H9 (cell line): ENCODE data around the gene DCAF8. TPM values are rescaled to one million over a fixed set of nuclear protein-coding genes. Genes with fewer than 3 reads are reported as not detected.
A peak's percentile ranks its signal among the peaks of the same experiment; 100 is the strongest.

Source experiments
- DNase-seq: peaks from one replicate; pipeline ENCODE4 v3.0.0-alpha.2; 2017
- H2AFZ ChIP-seq: one replicate; pipeline ENCODE4 v1.6.1; 2013; ENCODE audit warnings: mild to moderate bottlenecking, low read length, control low read depth, moderate library complexity
- H2AK5ac ChIP-seq: 2 replicates; pipeline ENCODE4 v1.6.1; 2013; ENCODE audit warnings: low read length, control low read depth, mixed read lengths; ENCODE audit not compliant: insufficient read length
- H2BK120ac ChIP-seq: one replicate; pipeline ENCODE4 v1.6.1; 2013; ENCODE audit warnings: low read depth, mild to moderate bottlenecking, low read length, control low read depth, inconsistent platforms; ENCODE audit not compliant: poor library complexity, severe bottlenecking
- H2BK12ac ChIP-seq: 2 replicates; pipeline ENCODE4 v1.6.1; 2013; ENCODE audit warnings: low read length, control low read depth, mixed read lengths, low read depth; ENCODE audit not compliant: insufficient read length
- H2BK15ac ChIP-seq: 2 replicates; pipeline ENCODE4 v1.6.1; 2013; ENCODE audit warnings: low read depth, low read length, control low read depth
- H2BK20ac ChIP-seq: one replicate; pipeline ENCODE4 v1.6.1; 2013; ENCODE audit warnings: low read depth, mild to moderate bottlenecking, low read length, control low read depth, inconsistent platforms; ENCODE audit not compliant: poor library complexity, severe bottlenecking
- H2BK5ac ChIP-seq: 2 replicates; pipeline ENCODE4 v1.6.1; 2013; ENCODE audit warnings: low read length, control low read depth, mixed read lengths; ENCODE audit not compliant: insufficient read length
- H3K14ac ChIP-seq: 2 replicates; pipeline ENCODE4 v1.6.1; 2013; ENCODE audit warnings: low read length, control low read depth; ENCODE audit not compliant: insufficient read depth
- H3K18ac ChIP-seq: 2 replicates; pipeline ENCODE4 v1.6.1; 2013; ENCODE audit warnings: low read depth, mild to moderate bottlenecking, mixed read lengths, low read length, control low read depth; ENCODE audit not compliant: insufficient read length
- H3K23ac ChIP-seq: 2 replicates; pipeline ENCODE4 v1.6.1; 2013; ENCODE audit warnings: low read length, control low read depth, mixed read lengths, low read depth; ENCODE audit not compliant: insufficient read length
- H3K23me2 ChIP-seq: 2 replicates; pipeline ENCODE4 v1.6.1; 2013; ENCODE audit warnings: low read depth, mild to moderate bottlenecking, mixed read lengths, low read length, control low read depth; ENCODE audit not compliant: insufficient read length, poor library complexity, severe bottlenecking
- H3K27ac ChIP-seq: 2 replicates; pipeline ENCODE4 v1.5.1; 2013; ENCODE audit warnings: low read length, control low read depth, mixed read lengths, low read depth; ENCODE audit not compliant: insufficient read length
- H3K27me3 ChIP-seq: 2 replicates; pipeline ENCODE4 v1.6.1; 2013; ENCODE audit warnings: low read length, control low read depth, inconsistent platforms; ENCODE audit not compliant: insufficient read depth
- H3K4ac ChIP-seq: 2 replicates; pipeline ENCODE4 v1.6.1; 2013; ENCODE audit warnings: low read depth, mild to moderate bottlenecking, control low read depth, inconsistent platforms, low read length, moderate library complexity
- H3K4me1 ChIP-seq: 2 replicates; pipeline ENCODE4 v1.6.1; 2013; ENCODE audit warnings: low read length, control low read depth, inconsistent platforms; ENCODE audit not compliant: insufficient read depth
- H3K4me2 ChIP-seq: 2 replicates; pipeline ENCODE4 v1.6.1; 2013; ENCODE audit warnings: low read length, control low read depth, mixed read lengths; ENCODE audit not compliant: insufficient read length, insufficient read depth
- H3K56ac ChIP-seq: 2 replicates; pipeline ENCODE4 v1.6.1; 2013; ENCODE audit warnings: low read depth, mild to moderate bottlenecking, mixed read lengths, low read length, control low read depth; ENCODE audit not compliant: insufficient read length
- H3K79me1 ChIP-seq: 2 replicates; pipeline ENCODE4 v1.6.1; 2013; ENCODE audit warnings: low read depth, mild to moderate bottlenecking, moderate library complexity, low read length, control low read depth, inconsistent platforms; ENCODE audit not compliant: insufficient read depth, poor library complexity, severe bottlenecking
- H3K79me2 ChIP-seq: 2 replicates; pipeline ENCODE4 v1.6.1; 2013; ENCODE audit warnings: low read length, control low read depth, inconsistent platforms; ENCODE audit not compliant: insufficient read depth
- H3K9ac ChIP-seq: 2 replicates; pipeline ENCODE4 v1.6.1; 2013; ENCODE audit warnings: low read length, control low read depth, mixed read lengths; ENCODE audit not compliant: insufficient read length; ENCODE audit errors: extremely low read depth
- H3K9me3 ChIP-seq: one replicate; pipeline ENCODE4 v1.6.1; 2013; ENCODE audit warnings: low read depth, low read length, inconsistent platforms; ENCODE audit not compliant: control insufficient read depth
- H3T11ph ChIP-seq: one replicate; pipeline ENCODE4 v1.6.1; 2013; ENCODE audit warnings: mild to moderate bottlenecking, low read length, control low read depth, inconsistent platforms
- H4K20me1 ChIP-seq: one replicate; pipeline ENCODE4 v1.6.1; 2013; ENCODE audit not compliant: control insufficient read depth, insufficient read length, insufficient read depth
- H4K5ac ChIP-seq: 2 replicates; pipeline ENCODE4 v1.6.1; 2013; ENCODE audit warnings: low read depth, mild to moderate bottlenecking, mixed read lengths, low read length, control low read depth; ENCODE audit not compliant: insufficient read length
- H4K8ac ChIP-seq: replicated peaks from 2 replicates; pipeline ENCODE4 v1.6.1; 2013; ENCODE audit warnings: low read length, control low read depth, mixed read lengths, low read depth; ENCODE audit not compliant: insufficient read length
- H4K91ac ChIP-seq: 2 replicates; pipeline ENCODE4 v1.6.1; 2013; ENCODE audit warnings: low read depth, mild to moderate bottlenecking, moderate library complexity, mixed read lengths, low read length, control low read depth; ENCODE audit not compliant: insufficient read length
- H3K27ac Mint-ChIP-seq, 3 experiments: 2 replicates in 2 of 3; 3 replicates in 1 of 3; pipeline ENCODE4 v1.8.0; 2020 to 2021; ENCODE audit warnings: mixed read lengths in 3 of 3, mild to moderate bottlenecking in 1 of 3, moderate library complexity in 1 of 3
- H3K27me3 Mint-ChIP-seq: 2 replicates; pipeline ENCODE4 v1.8.0; 2021; ENCODE audit warnings: low read depth, mild to moderate bottlenecking, moderate library complexity, mixed read lengths
- H3K36me3 Mint-ChIP-seq, 3 experiments: 2 replicates in 2 of 3; 3 replicates in 1 of 3; pipeline ENCODE4 v1.8.0; 2020 to 2021; ENCODE audit warnings: low read depth in 3 of 3, mixed read lengths in 3 of 3; ENCODE audit not compliant: insufficient read depth in 1 of 3
- H3K4me1 Mint-ChIP-seq, 2 experiments: 2 replicates each; pipeline ENCODE4 v1.8.0; 2020; ENCODE audit warnings: mixed read lengths in 2 of 2
- H3K4me3 Mint-ChIP-seq, 2 experiments: 2 replicates in 1 of 2; 3 replicates in 1 of 2; pipeline ENCODE4 v1.8.0; 2020 to 2021; ENCODE audit warnings: mild to moderate bottlenecking in 2 of 2, mixed read lengths in 2 of 2, moderate library complexity in 1 of 2
- H3K9me3 Mint-ChIP-seq, 2 experiments: 2 replicates in 1 of 2; 3 replicates in 1 of 2; pipeline ENCODE4 v1.8.0; 2020; ENCODE audit warnings: mild to moderate bottlenecking in 2 of 2, mixed read lengths in 2 of 2, moderate library complexity in 1 of 2
- WGBS: extraction: QIAGEN DNeasy Blood & Tissue Kit; methylation state at CpG from one replicate; pipeline ENCODE4 v1.1.7; 2013; ENCODE audit warnings: missing lambda C conversion rate, low lambda C conversion rate, mixed read lengths; ENCODE audit not compliant: insufficient read length; ENCODE audit errors: extremely low coverage; 5-methylcytosine and 5-hydroxymethylcytosine counted together
- total RNA-seq: library from RNA; stranded (reverse); gene quantifications from 2 replicates; pipeline ENCODE4 v1.2.1, GENCODE V29; 2021
- TF ChIP-seq, protein P1 (sequence below): fragments of 200-600 bp; sonication (generic); conservative IDR thresholded peaks from 3 replicates; pipeline ENCODE4 v1.8.0; 2021; ENCODE audit warnings: antibody characterized with exemption, mild to moderate bottlenecking

DCAF8 gene
- total RNA-seq, 1 experiment from 2014 or later = 106 TPM

- no peak overlapping the region for H3K4me2 ChIP-seq
- no peak overlapping the region for H3K56ac ChIP-seq
- Mint-ChIP-seq H3K4me1 (peaks cover 69 to 73% of the 10 kb centered on the region in 2 experiments), H3K27me3 (no peaks in the 10 kb centered on the region), H3K9me3 (no peaks in the 10 kb centered on the region; a peak in 1 of 5 replicates), H3K36me3 (peaks cover 28 to 65% (median 29%) of the 10 kb centered on the region in 3 experiments), H3K27ac (peak overlapping the region in 2 of 3 experiments; percentile 20 to 72; a peak in 5 of 7 replicates), H3K4me3 (peak overlapping the region in 1 of 2 experiments; percentile 17; a peak in 1 of 5 replicates)
- H2AK5ac ChIP-seq = no peak overlapping the region
- no peak overlapping the region for H3T11ph ChIP-seq
- no peak overlapping the region for H3K23ac ChIP-seq
- H3K9me3 ChIP-seq = no peaks in the 10 kb centered on the region
- no peak overlapping the region for H4K8ac ChIP-seq
- H3K14ac ChIP-seq = no peak overlapping the region
- H2BK12ac ChIP-seq = no peak overlapping the region
- H2BK5ac ChIP-seq = no peak overlapping the region
- H3K4me1 ChIP-seq = peaks cover 24% of the 10 kb centered on the region; the same call in 1 of the 2 replicates
- no peak overlapping the region for H2BK15ac ChIP-seq
- no CpG with 5 or more reads among the region's 6 CpGs for WGBS
- TF ChIP-seq, protein P1, sequence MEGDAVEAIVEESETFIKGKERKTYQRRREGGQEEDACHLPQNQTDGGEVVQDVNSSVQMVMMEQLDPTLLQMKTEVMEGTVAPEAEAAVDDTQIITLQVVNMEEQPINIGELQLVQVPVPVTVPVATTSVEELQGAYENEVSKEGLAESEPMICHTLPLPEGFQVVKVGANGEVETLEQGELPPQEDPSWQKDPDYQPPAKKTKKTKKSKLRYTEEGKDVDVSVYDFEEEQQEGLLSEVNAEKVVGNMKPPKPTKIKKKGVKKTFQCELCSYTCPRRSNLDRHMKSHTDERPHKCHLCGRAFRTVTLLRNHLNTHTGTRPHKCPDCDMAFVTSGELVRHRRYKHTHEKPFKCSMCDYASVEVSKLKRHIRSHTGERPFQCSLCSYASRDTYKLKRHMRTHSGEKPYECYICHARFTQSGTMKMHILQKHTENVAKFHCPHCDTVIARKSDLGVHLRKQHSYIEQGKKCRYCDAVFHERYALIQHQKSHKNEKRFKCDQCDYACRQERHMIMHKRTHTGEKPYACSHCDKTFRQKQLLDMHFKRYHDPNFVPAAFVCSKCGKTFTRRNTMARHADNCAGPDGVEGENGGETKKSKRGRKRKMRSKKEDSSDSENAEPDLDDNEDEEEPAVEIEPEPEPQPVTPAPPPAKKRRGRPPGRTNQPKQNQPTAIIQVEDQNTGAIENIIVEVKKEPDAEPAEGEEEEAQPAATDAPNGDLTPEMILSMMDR = no peak
- no peaks in the 10 kb centered on the region for H3K27me3 ChIP-seq
- no peaks in the 10 kb centered on the region for H3K79me1 ChIP-seq
- H4K5ac ChIP-seq = no peak overlapping the region
- peaks cover 9% of the 10 kb centered on the region for H3K23me2 ChIP-seq
- no peak overlapping the region for H2BK20ac ChIP-seq
- no peak overlapping the region for H3K9ac ChIP-seq
- DNase-seq = no peak
- no peak overlapping the region for H3K27ac ChIP-seq
- no peak overlapping the region for H2AFZ ChIP-seq
- no peak overlapping the region for H3K18ac ChIP-seq
- no peak overlapping the region for H3K4ac ChIP-seq
- no peaks in the 10 kb centered on the region for H3K79me2 ChIP-seq
- no peak overlapping the region for H4K91ac ChIP-seq
- H2BK120ac ChIP-seq = no peak overlapping the region
- no peaks in the 10 kb centered on the region for H4K20me1 ChIP-seq
These were observed 53.6 kb downstream of the DCAF8 start for GRCh38 chr1:160208557-160209320.
